GM21576 (cell line): ENCODE measurements around the gene ABLIM2.
"Not testable (repeated sequence)": the region's sequence is repeated elsewhere in the genome, so short reads cannot be mapped to it uniquely, and the experiment has no call there.

Experiments
- ATAC-seq: cut with Tn5 transposase; IDR thresholded peaks from one replicate; pipeline ENCODE4 v1.9.1; 2021; ENCODE audit warnings: mild to moderate bottlenecking, moderate library complexity; ENCODE audit not compliant: unreplicated experiment

Gene ABLIM2

DNA sequence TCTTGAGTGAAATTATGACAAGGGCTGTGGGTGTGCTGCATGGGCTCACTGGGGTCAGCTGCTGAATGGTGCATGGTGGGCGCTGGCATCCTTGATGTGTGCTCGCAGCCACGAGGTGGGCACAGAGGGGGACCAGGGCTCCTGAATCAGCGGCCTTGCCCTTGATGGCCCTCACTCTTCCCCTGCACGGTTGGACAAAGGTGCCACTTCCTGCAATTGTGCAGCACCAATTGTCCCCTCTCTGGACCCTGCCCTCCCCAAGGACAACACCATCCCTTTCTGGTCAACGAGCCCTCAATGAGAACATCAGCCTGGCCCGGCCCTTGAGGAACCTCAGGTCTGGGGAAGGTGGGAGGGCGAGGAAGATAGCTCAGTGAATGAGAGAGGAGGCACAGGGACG, 16.1 kb downstream of the ABLIM2 start:
- ATAC-seq = no peak

DNA sequence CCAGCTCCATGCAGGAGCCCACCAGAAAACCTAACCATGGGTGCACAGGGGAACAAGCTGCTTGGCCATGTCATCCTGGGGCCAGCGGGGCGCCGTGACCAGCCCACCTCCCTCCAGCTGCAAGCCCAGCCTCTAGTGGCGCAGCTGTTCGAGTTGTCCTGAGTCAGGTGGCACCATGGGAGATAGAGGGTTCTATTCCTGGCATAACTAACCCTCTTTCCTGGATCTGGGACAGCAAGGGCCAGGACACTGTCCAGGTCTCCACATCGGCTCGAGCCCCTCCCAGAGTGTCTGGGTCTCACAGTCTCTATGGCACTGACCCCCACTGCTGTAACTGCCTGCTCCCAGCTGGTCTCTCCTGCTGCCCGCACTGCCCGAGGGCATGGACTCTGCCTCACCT, 16.7 kb downstream of the ABLIM2 start:
- ATAC-seq = no peak

GRCh38 chr4:8140915-8141314, 17.7 kb downstream of the ABLIM2 start:
- no peak for ATAC-seq

DNA sequence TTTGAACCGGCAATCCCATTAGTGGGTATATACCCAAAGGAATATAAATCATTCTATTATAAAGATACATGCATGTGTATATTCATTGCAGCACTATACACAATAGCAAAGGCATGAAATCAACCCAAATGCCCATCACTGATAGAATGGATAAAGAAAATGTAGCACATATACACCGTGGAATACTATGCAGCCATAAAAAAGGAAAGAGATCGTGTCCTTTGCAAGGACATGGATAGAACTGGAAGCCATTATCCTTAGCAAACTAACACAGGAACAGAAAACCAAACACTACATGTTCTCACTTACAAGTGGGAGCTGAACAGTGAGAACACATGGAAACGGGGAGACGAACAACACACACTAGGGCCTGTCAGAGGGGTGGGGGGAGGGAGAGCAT, 18.9 kb downstream of the ABLIM2 start:
- ATAC-seq = not testable (repeated sequence)

DNA sequence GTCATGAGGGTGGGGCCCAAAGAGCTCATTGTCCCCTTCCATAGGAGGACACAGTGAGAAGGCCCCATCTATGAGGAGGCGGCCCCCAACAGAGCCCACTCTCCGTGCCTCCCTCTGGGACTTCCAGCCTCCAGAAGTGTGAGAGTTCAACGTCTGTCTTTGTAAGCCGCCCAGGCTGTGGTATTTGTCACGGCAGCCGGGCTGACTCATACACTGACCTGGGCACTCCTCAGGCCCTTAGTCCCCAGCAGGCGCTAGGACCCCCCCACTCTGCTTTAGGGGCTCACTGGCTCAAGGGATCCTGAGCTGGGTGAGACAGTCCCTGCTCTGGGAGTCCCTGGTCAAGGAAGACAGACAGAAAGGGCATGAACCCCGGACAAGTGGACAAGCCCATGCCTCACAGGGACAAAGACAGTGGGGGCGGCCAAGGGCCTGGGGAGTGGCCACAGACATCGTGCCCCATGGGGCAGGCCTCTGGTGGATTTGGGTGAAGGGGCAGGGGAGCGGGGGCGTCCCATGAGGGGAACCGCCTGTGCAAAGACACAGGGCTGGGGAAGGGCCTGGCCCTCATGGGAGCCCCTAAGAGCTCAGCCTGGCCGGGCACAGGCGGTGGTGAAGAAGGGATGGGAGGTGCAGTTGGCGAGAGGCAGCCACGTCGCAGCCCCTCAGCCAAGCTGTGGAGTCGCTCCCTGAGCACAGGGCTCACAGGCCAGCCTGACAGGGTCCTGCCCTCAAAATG, 21.5 kb downstream of the ABLIM2 start:
- no peak for ATAC-seq

DNA sequence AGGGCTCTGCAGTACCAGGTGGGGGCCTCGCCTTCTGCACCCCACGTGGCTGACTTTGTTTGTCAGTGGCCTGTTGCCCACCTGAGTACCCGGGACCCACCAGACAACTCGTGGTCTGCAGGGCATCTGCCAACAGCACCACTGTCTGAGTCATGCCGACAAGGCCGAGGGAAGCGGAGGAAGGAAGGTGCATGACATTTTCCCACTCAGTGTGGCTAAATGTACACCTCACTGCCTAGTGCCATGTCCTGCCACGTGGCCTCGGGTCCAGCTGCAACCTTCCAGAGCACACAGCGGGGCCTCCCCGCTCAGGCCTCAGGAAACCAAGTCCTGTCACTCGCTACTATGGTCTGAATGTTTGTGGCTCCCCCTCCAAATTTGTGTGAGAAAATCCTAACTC, 22.1 kb downstream of the ABLIM2 start:
- no peak for ATAC-seq

DNA sequence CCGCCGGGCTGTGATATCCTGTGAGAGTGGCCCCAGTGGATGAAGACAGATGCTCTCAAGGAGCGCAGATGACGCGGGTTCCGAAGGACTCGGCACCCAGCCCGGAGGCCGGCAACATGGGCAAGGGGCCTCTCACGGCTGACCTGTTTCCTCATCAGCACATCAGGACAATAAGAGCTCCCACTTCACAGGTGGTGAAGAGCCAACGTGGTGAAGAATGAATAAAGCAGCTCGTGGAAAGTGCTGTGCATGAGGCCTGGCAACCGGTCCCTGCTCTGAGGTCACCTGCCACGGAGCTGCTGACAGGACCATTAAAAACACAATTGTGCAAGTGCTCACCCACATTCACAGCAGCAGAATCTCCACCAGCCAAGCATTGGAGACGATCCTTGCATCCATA, 22.9 kb downstream of the ABLIM2 start:
- ATAC-seq = no peak

GRCh38 chr4:8133897-8134563, 24.6 kb downstream of the ABLIM2 start:
- no peak for ATAC-seq

GRCh38 chr4:8132947-8133705, 25.5 kb downstream of the ABLIM2 start:
- ATAC-seq = no peak

DNA sequence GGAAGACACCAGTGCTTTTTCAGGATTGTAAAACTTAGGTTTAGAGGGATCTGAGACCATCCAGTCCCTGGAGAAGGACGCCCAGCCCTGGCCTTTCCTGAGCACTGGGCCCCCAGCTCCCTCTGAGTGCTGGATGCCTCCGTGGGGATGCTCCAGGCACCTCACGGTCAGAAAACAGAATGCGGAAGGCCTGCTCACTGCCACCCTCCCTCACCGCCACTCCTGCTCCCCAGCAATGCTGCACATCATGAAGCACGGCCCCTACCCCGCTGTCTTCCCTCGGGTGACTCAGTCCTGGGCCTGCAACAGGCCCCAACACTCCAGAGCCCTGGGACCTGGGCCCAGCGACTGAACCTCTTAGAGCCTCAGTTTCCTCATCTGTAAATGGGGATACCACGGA, 26.2 kb downstream of the ABLIM2 start:
- ATAC-seq = no peak

DNA sequence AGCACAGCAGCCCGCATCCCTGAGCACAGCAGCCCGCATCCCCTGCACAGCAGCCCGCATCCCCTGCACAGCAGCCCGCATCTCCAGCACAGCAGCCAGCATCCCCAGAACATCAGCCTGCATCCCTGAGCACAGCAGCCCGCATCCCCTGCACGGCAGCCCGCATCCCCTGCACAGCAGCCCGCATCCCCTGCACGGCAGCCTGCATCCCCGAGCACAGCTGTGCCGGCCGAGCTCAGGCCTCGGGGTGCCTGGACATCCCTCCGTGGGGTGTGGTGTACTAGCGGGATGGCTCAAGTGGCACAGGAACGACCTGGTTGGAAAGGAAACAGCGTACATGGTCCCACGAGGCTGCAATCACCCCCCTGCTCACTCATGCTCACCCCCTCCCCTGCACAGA, 26.8 kb downstream of the ABLIM2 start:
- ATAC-seq = no peak

DNA sequence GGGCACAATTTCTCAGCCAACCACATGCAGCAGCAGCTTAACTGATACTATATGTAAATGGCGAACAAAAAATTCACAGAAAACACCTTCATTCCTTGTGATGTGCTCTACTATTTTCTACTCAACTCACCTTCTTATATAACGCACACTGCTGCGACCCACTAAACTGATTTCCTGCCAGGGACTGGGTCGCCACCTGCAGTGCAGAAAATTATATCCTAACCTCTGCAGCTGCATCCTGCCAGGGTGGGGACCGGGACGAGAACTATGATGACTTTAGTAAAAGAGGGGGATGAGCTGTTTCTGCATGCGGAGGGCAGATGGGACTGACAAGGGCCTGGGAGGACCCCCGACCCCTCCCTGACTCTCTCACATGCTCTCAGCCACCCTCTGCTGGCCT, 27.4 kb downstream of the ABLIM2 start:
- no peak for ATAC-seq

DNA sequence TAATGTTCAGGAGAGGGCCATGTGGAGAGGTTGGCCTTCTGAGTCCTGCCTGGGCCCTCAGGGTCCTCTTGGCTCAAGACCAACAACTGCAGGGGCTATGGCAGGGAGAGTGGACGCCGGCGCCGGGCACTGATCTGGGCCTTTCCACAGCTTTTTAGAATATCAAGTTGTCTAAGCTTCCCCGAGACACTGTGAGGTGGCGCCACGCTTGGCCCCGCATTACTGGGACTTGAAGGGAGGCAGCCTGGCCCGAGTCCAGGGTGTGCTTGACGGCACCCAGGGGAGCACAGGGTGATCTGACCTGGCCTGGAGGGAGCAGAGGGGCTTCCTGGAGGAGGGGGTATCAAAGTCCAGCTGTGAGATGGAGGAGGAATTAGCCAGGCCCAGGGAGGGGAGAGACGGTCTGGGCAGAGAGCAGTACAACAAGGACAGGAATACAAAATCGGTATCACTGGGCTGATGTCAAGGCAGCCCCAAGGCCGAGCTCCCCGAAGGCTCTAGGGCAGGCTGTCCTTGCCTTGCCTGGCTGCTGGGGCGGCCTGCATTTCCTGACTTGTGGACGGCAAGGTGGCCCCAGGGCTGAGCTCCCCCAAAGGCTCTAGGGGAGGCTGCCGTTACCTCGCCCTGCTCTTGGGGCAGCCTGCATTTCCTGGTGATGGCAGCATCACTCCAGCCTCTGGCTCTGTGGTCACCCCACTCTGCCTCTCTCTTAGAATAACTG, 28.1 kb downstream of the ABLIM2 start:
- no peak for ATAC-seq

GRCh38 chr4:8129785-8130184, 28.8 kb downstream of the ABLIM2 start:
- ATAC-seq = no peak

DNA sequence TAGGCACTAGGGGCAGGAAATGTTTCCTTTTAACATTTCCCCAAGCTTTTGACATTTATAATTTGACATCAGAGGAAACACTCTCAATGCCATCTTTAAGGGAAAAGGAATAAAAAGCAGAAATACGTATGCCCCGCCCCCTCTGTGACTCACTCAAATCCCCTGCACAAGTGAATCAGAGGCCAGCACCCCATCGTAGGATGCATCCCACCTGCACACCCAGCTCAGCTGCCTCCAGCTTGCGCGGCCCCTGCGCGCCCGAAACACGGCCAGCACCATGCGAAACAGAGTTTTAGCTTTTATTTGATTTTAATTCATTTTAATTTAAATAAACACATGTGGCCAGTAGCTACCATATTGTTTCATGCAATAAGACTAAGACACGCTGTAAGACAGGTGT, 29.5 kb downstream of the ABLIM2 start:
- ATAC-seq = no peak

DNA sequence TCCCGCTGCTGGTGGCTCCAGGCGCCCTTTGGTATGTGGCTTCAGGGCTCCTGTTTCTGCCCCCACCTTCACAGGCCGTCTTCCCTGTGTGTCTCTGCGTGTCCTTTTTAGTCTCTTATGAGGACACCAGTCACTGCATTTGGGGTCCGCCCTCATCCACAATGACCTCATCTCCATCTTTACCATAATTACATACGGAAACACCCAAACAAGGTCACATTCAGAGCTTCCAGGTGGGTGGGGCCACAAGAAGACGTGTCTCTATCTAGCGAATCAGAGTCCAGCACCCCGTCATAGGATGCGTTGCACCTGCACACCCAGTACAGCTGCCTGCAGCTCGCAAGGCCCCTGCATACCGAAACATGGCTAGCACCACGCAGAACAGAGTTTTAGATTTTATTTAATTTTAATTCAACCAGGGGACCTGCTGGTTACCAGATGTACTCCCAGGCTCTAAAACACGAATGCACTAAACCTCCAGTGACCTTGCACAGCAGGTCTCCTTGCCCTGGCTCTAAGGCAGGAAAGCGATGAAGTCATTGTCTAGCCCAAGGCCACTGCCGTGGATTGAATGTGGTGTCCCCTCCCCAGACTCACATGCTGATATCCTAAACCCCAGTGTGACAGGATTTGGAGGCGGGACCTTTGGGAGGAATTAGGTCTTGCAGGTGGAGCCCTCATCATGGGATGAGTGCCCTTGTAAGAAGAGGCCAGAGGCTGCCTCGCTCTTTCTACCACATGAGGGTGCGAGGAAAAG, 30.3 kb downstream of the ABLIM2 start:
- ATAC-seq = no peak

GRCh38 chr4:8127051-8127826, 31.4 kb downstream of the ABLIM2 start:
- no peak for ATAC-seq

GRCh38 chr4:8126523-8126922, 32.1 kb downstream of the ABLIM2 start:
- no peak for ATAC-seq

DNA sequence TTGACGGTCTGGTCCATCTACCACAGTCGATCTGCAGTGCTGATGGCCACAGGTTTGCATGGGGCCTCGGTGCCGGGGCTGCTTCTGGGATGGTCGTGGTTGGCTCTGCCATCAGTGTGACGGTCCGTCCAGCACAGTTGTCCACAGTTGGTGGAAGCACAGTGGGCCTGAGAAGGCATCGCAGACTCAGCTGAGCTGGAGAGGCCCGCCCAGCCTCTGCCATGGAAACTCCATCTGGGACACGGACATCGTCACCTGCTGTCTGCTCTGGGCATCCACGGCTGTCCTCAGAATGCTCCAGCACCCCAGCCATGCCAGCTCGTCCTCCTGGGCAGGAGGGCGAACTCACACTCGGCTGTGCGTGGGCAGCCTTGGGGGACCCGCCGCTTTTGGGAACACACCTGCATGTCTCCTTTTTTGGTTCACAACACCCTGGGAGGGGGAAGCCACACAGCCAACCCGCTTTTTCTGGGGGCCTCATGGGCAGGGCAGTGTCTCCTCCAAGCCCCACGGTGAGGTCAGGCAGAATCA, 33.0 kb downstream of the ABLIM2 start:
- ATAC-seq = no peak

DNA sequence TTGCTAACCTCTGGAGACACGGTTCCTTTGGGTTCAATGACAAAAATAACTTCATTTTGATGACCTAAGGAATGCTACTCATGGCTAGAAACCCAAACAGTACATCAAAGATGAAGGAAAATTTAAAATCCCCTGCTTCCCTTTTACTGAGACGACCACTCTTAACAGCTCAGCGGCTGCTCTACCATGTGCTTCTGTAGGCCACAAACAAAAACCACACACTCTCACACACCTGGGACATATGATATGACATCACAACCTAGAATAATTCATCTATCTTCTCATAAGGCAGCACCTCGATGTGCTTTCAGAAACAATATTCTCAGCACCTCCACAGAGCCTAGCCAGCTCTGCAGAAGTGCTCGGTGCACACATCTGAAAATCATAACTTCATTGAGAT, 34.7 kb downstream of the ABLIM2 start:
- ATAC-seq = no peak
